GM12878 (cell line): Measurements from ENCODE around the gene ALOX12. TPM values are rescaled to one million over a fixed set of nuclear protein-coding genes. Genes with fewer than 3 reads are reported as not detected.

Source experiments
- ATAC-seq: fragments of 200-7000 bp; cut with Tn5 transposase; 3 replicates; pipeline ENCODE4 v1.9.1; 2020; ENCODE audit warnings: mild to moderate bottlenecking, moderate library complexity
- BruUV-seq: library from RNA; stranded (reverse); fragments of 400-500 nt; replicated peaks from 2 replicates; lab custom pipeline; 2021; lab: Mats Ljungman, UMichigan
- CTCF ChIA-PET: fragments of 300-600 bp; sonication (Branson Sonifier 250); formaldehyde crosslinking; extraction: SDS; loops from one replicate; lab custom pipeline; 2021; ENCODE audit warnings: inconsistent platforms; lab: Yijun Ruan, JAX
- POLR2A ChIA-PET: fragments of 350-600 bp; formaldehyde crosslinking; extraction: SDS; loops from one replicate; lab custom pipeline; 2021; ENCODE audit warnings: inconsistent platforms; lab: Charles Lee
- RAD21 ChIA-PET: fragments of 300-600 bp; sonication (Branson Sonifier 250); formaldehyde crosslinking; loops from one replicate; lab custom pipeline; 2023; ENCODE audit warnings: antibody characterized with exemption; ENCODE audit not compliant: unreplicated experiment; lab: Charles Lee
- SMC1A ChIA-PET: fragments of 300-600 bp; sonication (Branson Sonifier 250); formaldehyde crosslinking; loops from one replicate; lab custom pipeline; 2023; ENCODE audit not compliant: unreplicated experiment, uncharacterized antibody; lab: Charles Lee
- DNase-seq: peaks from one replicate; pipeline ENCODE4 v3.0.0-alpha.2; 2011; ENCODE audit warnings: low read depth, low spot score
- FAIRE-seq: peaks from 3 replicates; lab custom pipeline; 2011; peaks lifted over from hg19 to GRCh38; lab: Jason Lieb, UNC
- H2AFZ ChIP-seq: 2 replicates; pipeline ENCODE4 v1.6.0; 2011; ENCODE audit warnings: low read depth, low read length, control low read depth; ENCODE audit not compliant: control insufficient read depth
- H3K27ac ChIP-seq: 2 replicates; pipeline ENCODE4 v1.5.1; 2011; ENCODE audit warnings: control low read depth; ENCODE audit not compliant: control insufficient read depth, insufficient read depth
- H3K27me3 ChIP-seq, 2 experiments: replicated peaks in 1 of 2; 2 replicates each; pipeline versions ENCODE4 v1.6.0 to v1.6.1; 2011; ENCODE audit warnings: low read length in 1 of 2; ENCODE audit not compliant: control insufficient read depth in 2 of 2, insufficient read depth in 2 of 2
- H3K36me3 ChIP-seq, 2 experiments: 2 replicates each; pipeline ENCODE4 v1.5.1; 2011; ENCODE audit warnings: low read length in 1 of 2; ENCODE audit not compliant: control insufficient read depth in 2 of 2, insufficient read depth in 2 of 2
- H3K4me1 ChIP-seq: 2 replicates; pipeline ENCODE4 v1.6.1; 2011; ENCODE audit warnings: mild to moderate bottlenecking, low read length, moderate library complexity, mixed read lengths; ENCODE audit not compliant: control insufficient read depth, insufficient read depth
- H3K4me2 ChIP-seq: 2 replicates; pipeline ENCODE4 v1.6.0; 2011; ENCODE audit warnings: control low read depth; ENCODE audit not compliant: control insufficient read depth, insufficient read depth
- H3K4me3 ChIP-seq: fragments of 200-600 bp; sonication (generic); 2 replicates; pipeline ENCODE4 v1.5.1; 2016
- H3K79me2 ChIP-seq: 2 replicates; pipeline ENCODE4 v1.6.0; 2011; ENCODE audit warnings: low read length; ENCODE audit not compliant: control insufficient read depth, insufficient read depth
- H3K9ac ChIP-seq: 2 replicates; pipeline ENCODE4 v1.8.0; 2011; ENCODE audit warnings: low read length, control low read depth, mixed read lengths; ENCODE audit not compliant: control insufficient read depth, insufficient read depth
- H3K9me3 ChIP-seq: replicated peaks from 3 replicates; pipeline ENCODE4 v1.5.1; 2011; ENCODE audit warnings: mild to moderate bottlenecking, low read length; ENCODE audit not compliant: control insufficient read depth, insufficient read depth
- H4K20me1 ChIP-seq: 2 replicates; pipeline ENCODE4 v1.6.0; 2011; ENCODE audit not compliant: control insufficient read depth, insufficient read depth
- CEBPB ChIP-seq, 2 experiments: fragments of 150-350 bp in 1 of 2; IDR thresholded peaks; 2 replicates each; pipeline ENCODE4 v1.6.1; 2012 to 2014; ENCODE audit warnings: low read depth in 2 of 2, low read length in 2 of 2, borderline replicate concordance in 1 of 2, inconsistent platforms in 1 of 2
- E4F1 ChIP-seq: fragments of 450-650 bp; IDR thresholded peaks from 2 replicates; pipeline ENCODE4 v1.6.1; 2018; ENCODE audit warnings: borderline replicate concordance, mild to moderate bottlenecking; ENCODE audit not compliant: partially characterized antibody
- LARP7 ChIP-seq: fragments of 450-650 bp; IDR thresholded peaks from 2 replicates; pipeline ENCODE4 v1.6.1; 2017; ENCODE audit warnings: mild to moderate bottlenecking
- NR2C2 ChIP-seq: IDR thresholded peaks from 2 replicates; pipeline ENCODE4 v1.6.1; 2011; ENCODE audit warnings: borderline replicate concordance, low read depth; ENCODE audit not compliant: control insufficient read depth, insufficient read length
- PML ChIP-seq: IDR thresholded peaks from 2 replicates; pipeline ENCODE4 v1.6.1; 2012; ENCODE audit warnings: low read length, inconsistent platforms
- RCOR1 ChIP-seq: conservative IDR thresholded peaks from 2 replicates; pipeline ENCODE4 v1.6.1; 2012; ENCODE audit warnings: low read depth, low read length, improper control_type of control experiment
- SMARCA5 ChIP-seq: fragments of 450-650 bp; IDR thresholded peaks from 2 replicates; pipeline ENCODE4 v1.6.1; 2017; ENCODE audit warnings: mild to moderate bottlenecking
- TCF12 ChIP-seq: IDR thresholded peaks from 2 replicates; pipeline ENCODE4 v1.6.1; 2011; ENCODE audit warnings: low read depth, mild to moderate bottlenecking, low read length
- WRNIP1 ChIP-seq: IDR thresholded peaks from 2 replicates; pipeline ENCODE4 v1.6.1; 2011; ENCODE audit warnings: low read depth, low read length, improper control_type of control experiment, borderline replicate concordance
- WGBS: methylation state at CpG from one replicate; pipeline ENCODE4 v1.1.6; 2016; ENCODE audit warnings: low lambda C conversion rate; ENCODE audit not compliant: insufficient replicate concordance, insufficient coverage; ENCODE audit errors: missing lambda C conversion rate; 5-methylcytosine and 5-hydroxymethylcytosine counted together
- in situ Hi-C: fragments of 300-500 bp; cut with MboI; formaldehyde crosslinking; loops from 9 replicates; pipeline ENCODE4 v1.14.3; 2018; ENCODE audit warnings: mixed read lengths
- intact Hi-C: fragments of 100-400 bp; cut with micrococcal nuclease; formaldehyde crosslinking; loops from one replicate; pipeline ENCODE4 v1.14.2; 2022; ENCODE audit not compliant: unreplicated experiment
- polyA plus RNA-seq, 11 experiments: library from polyadenylated mRNA; depleted of rRNA in 4 of 11; unstranded in 6 of 11; stranded (reverse) in 5 of 11; fragments of >200 nt; fragmentation: Nextera tagmentation in 4 of 11; fragmentation: Illumina TruSeq in 1 of 11; extraction: Ambion mirVana in 4 of 11; extraction: Trizol in 1 of 11; gene quantifications; 1 replicate in 1 of 11; 2 replicates in 10 of 11; pipeline versions ENCODE4 v1.2.1 to v1.2.3, GENCODE V29; 2011 to 2016; ENCODE audit warnings: inconsistent platforms in 2 of 11, missing spikeins in 2 of 11, low read depth in 1 of 11
- total RNA-seq, 4 experiments: library from RNA; depleted of rRNA in 3 of 4; stranded (reverse); fragments of >200 nt in 3 of 4; fragmentation: Illumina TruSeq in 1 of 4; extraction: Trizol in 1 of 4; gene quantifications; 2 replicates each; pipeline versions ENCODE4 v1.2.1 to v1.2.3, GENCODE V29; 2013 to 2021

Gene ALOX12
- total and polyA plus RNA-seq, 10 of the 15 experiments (the other 5 are each of a cell fraction or from before 2014, with no cell fraction given), result 0.23 to 0.82 (median 0.58) TPM; not detected in 6

GRCh38 chr17:7019367-7019766 lies 23.5 kb downstream of the ALOX12 start:
- H3K9ac ChIP-seq, result no peak overlapping the region

More at GRCh38 chr17:7019367-7019766, 23.5 kb downstream of the ALOX12 start:
- no peak overlapping the region for H3K27ac ChIP-seq
- peaks cover 42% of the 10 kb centered on the region for H3K4me1 ChIP-seq
- TF ChIP-seq RCOR1 (no peak), NR2C2 (no peak), WRNIP1 (no peak), CEBPB (IDR thresholded peaks at IDR 0.05; ENCODE audit: borderline replicate concordance in 1 of 2, low read depth in 2 of 2, low read length in 2 of 2) (no peak), PML (no peak), SMARCA5 (no peak), LARP7 (no peak), E4F1 (no peak), TCF12 (no peak)
- BruUV-seq, result no TSS peak
- H3K79me2 ChIP-seq, result peaks cover 17% of the 10 kb centered on the region
- no peak overlapping the region for H2AFZ ChIP-seq
- DNase-seq (no peak), FAIRE-seq (no peak), ATAC-seq (no peak)
- H3K27me3 ChIP-seq, result no peaks in the 10 kb centered on the region
- ChIA-PET POLR2A (interaction anchor here (0.6 to 1.8 kb wide), 3 partner anchors 16 to 23 kb away, joined by 3 to 6 read pairs (median 4); partner anchors contain the start of gene SLC16A13), SMC1A (no interaction called here), CTCF (interaction anchor here (1.3 to 8.8 kb wide), 2 partner anchors 12 to 176 kb away, joined by 9 to 167 read pairs; partner anchors contain the start of gene RNASEK), RAD21 (interaction anchor here (0.7 kb wide), 1 partner anchor 20 kb away, joined by 3 read pairs; no protein-coding TSS in a partner anchor)
- intact Hi-C loops, result loop anchor here (10.0 kb wide), 1 partner anchor 265 kb away; the partner anchor contains the start of gene XAF1
- H3K9me3 ChIP-seq, result no peaks in the 10 kb centered on the region
- in situ Hi-C loops, result no loop called here
- H3K36me3 ChIP-seq, result peaks cover 0 to 4% of the 10 kb centered on the region in 2 experiments; a peak in 2 of 4 replicates
- no peaks in the 10 kb centered on the region for H4K20me1 ChIP-seq
- WGBS, result 66% methylated on average over 10 of the region's 10 CpGs
- H3K4me2 ChIP-seq, result no peak overlapping the region
- H3K4me3 ChIP-seq, result no peak overlapping the region
